ENCODE measurements around the gene OSGIN1.

OSGIN1 gene

DNA sequence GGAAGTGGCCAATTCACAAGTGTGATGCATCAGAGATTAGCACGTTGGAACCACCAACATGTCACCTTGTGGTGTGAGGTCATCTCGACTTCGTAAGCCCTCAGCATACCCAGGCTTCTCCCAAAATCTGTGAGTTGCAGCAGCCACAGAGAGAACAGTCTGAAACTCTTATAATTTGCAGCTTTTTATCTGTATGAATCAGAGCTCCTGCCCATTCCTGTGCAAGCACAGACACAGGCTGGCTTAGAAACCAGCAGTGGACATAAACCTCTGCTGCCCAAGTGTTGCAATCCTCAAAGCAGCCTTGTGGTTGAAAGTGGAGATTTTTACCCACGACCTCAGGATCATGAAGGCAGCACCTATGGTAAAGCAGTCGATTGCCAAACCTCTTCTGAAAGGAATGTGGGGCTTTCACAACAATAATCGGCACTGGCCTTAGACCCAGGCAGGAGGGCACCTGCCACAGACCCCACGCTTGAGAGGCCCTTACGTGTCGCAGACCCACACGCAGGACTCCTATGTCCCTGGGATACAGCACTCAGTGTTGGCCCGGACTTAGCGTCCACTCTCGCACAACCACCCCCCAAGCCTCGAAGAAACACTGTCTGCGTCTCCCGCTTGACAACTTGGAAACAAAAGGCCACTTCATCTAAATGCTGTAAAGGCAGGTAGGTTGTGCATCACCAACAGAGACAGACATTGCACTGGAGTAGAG lies 24.5 kb upstream of the OSGIN1 start:
- no peak overlapping the region for H3K27ac ChIP-seq
- TF ChIP-seq, protein P1, sequence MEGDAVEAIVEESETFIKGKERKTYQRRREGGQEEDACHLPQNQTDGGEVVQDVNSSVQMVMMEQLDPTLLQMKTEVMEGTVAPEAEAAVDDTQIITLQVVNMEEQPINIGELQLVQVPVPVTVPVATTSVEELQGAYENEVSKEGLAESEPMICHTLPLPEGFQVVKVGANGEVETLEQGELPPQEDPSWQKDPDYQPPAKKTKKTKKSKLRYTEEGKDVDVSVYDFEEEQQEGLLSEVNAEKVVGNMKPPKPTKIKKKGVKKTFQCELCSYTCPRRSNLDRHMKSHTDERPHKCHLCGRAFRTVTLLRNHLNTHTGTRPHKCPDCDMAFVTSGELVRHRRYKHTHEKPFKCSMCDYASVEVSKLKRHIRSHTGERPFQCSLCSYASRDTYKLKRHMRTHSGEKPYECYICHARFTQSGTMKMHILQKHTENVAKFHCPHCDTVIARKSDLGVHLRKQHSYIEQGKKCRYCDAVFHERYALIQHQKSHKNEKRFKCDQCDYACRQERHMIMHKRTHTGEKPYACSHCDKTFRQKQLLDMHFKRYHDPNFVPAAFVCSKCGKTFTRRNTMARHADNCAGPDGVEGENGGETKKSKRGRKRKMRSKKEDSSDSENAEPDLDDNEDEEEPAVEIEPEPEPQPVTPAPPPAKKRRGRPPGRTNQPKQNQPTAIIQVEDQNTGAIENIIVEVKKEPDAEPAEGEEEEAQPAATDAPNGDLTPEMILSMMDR (conservative IDR thresholded peaks at IDR 0.05) = no peak

DNA sequence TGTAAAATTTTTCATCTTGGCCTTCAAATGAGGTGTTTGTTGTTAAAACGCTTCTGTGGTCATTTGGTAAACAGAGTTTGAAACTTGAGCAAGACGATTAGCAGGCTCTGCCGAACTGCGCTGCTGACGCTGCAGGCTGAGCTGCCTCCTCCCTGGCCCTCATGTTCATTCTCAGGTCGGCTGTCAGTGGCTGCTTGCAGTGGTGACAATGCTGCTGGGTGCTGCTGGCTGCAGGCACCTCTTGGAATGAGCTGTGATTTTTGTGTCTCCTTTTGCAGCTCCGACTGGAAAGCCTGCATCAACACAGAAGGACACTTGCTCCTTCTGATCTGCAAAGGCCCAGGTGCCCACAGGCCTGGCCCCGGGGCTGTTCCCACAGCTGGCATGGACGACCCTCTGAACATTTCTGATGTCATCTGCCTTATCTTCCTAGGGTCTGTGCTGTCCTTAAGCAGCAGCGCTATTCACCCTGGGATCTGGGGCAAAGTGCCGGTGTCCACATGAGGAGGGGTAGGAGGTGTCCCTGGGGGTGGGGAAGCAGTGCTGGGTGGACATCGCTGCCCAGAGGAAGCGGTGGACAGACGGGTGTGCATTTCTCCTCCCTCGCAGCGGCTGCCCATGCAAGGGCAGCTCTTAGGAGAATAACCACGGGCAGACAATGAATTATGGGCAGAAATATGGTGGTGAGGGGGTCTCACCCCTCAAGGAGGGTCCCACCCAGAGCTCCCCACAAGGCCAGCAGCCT lies 23.1 kb upstream of the OSGIN1 start:
- no peak overlapping the region for H3K27ac ChIP-seq
- TF ChIP-seq, protein P1 (conservative IDR thresholded peaks at IDR 0.05) = no peak

DNA sequence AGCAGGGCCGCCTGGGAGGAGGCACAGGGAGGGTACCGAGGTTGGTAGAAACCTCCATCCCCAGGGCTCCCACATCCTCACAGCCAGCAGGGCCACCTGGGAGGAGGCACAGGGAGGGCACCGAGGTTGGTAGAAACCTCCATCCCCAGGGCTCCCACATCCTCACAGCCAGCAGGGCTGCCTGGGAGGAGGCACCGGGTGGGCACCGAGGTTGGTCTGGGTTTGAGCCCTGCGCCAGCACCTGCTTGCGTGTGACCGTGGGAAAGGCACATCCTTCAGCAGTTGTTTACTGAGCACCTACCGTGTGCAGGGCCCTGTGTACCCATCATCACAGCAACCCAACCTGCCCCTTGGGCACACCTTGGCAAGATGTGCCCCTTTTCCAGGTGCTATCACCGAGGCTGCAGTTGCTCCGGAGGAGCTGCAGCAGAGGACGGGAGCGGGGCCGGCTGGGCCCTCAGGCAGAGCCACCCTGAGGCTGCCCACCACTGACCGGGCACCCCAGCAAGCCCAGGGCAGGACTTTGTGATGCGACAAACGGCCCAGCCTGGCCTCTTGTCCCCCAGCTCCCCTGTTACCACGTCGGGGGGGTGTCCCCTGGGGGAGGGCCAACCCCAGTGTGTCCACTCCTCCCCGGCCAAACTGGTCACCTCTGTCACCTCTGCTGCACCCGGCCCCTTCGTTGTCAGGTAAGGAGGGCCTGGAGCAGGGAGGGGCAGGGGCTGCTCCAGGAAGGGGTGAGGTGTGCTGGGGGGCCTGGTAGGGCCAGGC lies 22.1 kb upstream of the OSGIN1 start:
- no peak overlapping the region for H3K27ac ChIP-seq
- TF ChIP-seq, protein P1 (conservative IDR thresholded peaks at IDR 0.05) = no peak

DNA sequence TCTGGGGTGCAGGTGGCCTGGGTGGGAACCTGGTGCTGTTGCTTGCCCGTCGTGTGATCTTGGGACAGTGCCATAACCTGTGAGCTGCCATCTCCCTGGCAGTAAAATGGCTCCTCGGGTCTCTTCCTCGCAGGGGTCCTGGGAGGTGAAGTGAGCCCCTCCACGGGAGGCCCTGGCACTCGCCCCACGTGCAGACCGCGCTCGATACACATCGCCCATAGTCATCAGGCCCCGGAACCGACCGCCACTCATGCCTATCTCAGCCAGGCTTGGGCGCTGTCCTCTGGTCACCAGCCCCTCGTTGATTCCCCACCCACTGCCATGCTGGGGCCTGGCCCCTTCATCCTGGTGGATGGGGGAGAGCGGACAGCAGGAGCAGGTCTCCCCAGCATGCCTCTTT lies 21.5 kb upstream of the OSGIN1 start:
- H3K27ac ChIP-seq = no peak overlapping the region
- TF ChIP-seq, protein P1 (conservative IDR thresholded peaks at IDR 0.05) = no peak

DNA sequence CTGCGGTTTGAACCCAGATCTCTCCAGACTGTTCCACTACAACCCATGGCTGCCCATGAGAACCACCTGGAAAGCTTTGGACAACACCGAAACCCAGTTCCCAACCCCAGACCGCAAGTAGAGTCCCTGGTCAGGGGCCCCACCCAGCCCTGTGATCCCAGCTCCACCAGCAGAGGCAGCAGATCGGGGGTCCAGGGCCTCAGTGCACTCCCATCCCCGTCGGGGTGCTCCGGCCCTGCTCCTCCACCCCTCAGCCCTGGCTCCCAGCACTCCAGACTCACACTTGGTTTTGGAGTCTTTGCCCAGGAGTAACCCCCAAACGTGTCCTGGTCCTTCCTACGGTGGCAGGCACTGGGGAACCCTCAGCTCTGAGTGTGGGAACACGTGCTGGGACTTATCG lies 20.7 kb upstream of the OSGIN1 start:
- H3K27ac ChIP-seq = no peak overlapping the region
- TF ChIP-seq, protein P1 (conservative IDR thresholded peaks at IDR 0.05) = no peak

DNA sequence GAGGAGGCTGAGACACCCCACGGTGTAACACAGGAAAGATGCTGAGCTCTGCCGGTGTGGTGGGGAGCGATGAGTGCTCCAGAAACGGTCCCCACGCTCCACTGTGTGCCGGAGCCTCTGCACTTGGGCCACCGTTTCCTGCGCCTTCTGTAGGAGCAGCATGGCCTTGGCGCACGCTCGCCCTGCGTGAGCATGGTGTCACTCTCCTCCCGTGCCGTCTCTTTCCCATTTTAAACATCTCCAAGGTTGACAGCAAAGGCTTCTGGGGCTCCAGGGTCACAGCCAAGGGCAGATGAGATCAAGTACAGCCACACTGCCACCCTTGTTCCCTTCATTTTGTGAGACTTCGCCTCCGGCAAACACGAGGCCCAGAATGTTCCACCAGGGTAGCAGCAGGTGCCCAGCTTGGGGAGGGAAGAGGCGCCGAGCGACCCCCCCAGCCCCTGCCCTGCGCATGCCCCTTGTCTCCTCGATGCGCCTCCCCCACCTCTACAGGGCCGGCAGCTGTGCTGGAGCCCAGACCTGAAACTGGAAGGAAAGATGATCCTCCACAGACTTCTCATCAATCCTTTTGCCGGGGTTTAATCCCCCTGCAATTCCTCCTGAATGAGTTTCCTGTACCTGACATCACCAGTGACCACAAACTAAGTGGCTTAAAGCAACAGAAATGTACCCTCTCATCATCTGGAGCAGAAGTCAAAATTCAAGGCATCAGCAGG lies 19.9 kb upstream of the OSGIN1 start:
- no peak overlapping the region for H3K27ac ChIP-seq
- TF ChIP-seq, protein P1 (conservative IDR thresholded peaks at IDR 0.05) = no peak
